HepG2 (cell line): ENCODE results near the gene NEURL4. TPM values are rescaled to one million over a fixed set of nuclear protein-coding genes. Genes with fewer than 3 reads are reported as not detected.

Experiments
- ATAC-seq: fragments of 200-7000 bp; cut with Tn5 transposase; 3 replicates; pipeline ENCODE4 v1.9.1; 2020; ENCODE audit warnings: mild to moderate bottlenecking, moderate library complexity
- BruUV-seq: library from RNA; stranded (reverse); fragments of 400-500 nt; replicated peaks from 2 replicates; lab custom pipeline; 2021; lab: Mats Ljungman, UMichigan
- CTCF ChIA-PET: fragments of 300-600 bp; formaldehyde crosslinking; extraction: SDS; loops from one replicate; lab custom pipeline; 2021; ENCODE audit warnings: low total read pairs, inconsistent platforms, low intra/inter-chr PET ratio; lab: Yijun Ruan, JAX
- POLR2A ChIA-PET: fragments of 350-600 bp; sonication (Branson Sonifier 250); formaldehyde crosslinking; loops from one replicate; lab custom pipeline; 2020; ENCODE audit warnings: antibody characterized with exemption, inconsistent platforms; lab: Yijun Ruan, JAX
- DNase-seq: peaks from one replicate; pipeline ENCODE4 v3.0.0-alpha.2; 2015; ENCODE audit warnings: low spot score
- FAIRE-seq: peaks from 3 replicates; lab custom pipeline; 2011; peaks lifted over from hg19 to GRCh38; lab: Jason Lieb, UNC
- H2AFZ ChIP-seq: one replicate; pipeline ENCODE4 v1.6.1; 2011; ENCODE audit warnings: low read length, inconsistent platforms
- H3K27ac ChIP-seq: fragments of 300-600 bp; 3 replicates; pipeline ENCODE4 v1.8.0; 2011; ENCODE audit warnings: mixed run types, mild to moderate bottlenecking, mixed read lengths, low read length, inconsistent platforms; ENCODE audit not compliant: insufficient read depth; ENCODE audit errors: extremely low read length
- H3K27me3 ChIP-seq, 2 experiments: fragments of 200-600 bp in 1 of 2; 2 replicates in 1 of 2; 3 replicates in 1 of 2; pipeline versions ENCODE4 v1.6.0 to v1.8.0; 2011; ENCODE audit warnings: low read length in 2 of 2, mild to moderate bottlenecking in 2 of 2, moderate library complexity in 2 of 2, inconsistent platforms in 1 of 2; ENCODE audit not compliant: insufficient read depth in 2 of 2, control insufficient read depth in 1 of 2
- H3K36me3 ChIP-seq, 2 experiments: fragments of 200-600 bp in 1 of 2; replicated peaks in 1 of 2; 2 replicates in 1 of 2; 3 replicates in 1 of 2; pipeline versions ENCODE4 v1.5.1 to v1.8.0; 2011; ENCODE audit warnings: low read length in 2 of 2, inconsistent platforms in 1 of 2; ENCODE audit not compliant: insufficient read depth in 2 of 2, control insufficient read depth in 1 of 2
- H3K4me1 ChIP-seq: 2 replicates; pipeline ENCODE4 v1.5.1; 2012; ENCODE audit warnings: low read length, inconsistent platforms; ENCODE audit not compliant: insufficient read depth
- H3K4me2 ChIP-seq: 2 replicates; pipeline ENCODE4 v1.6.0; 2011; ENCODE audit warnings: low read depth, low read length, inconsistent platforms
- H3K4me3 ChIP-seq, 3 experiments: fragments of 200-600 bp in 1 of 3; sonication (generic), shearing (Covaris generic) in 1 of 3; replicated peaks in 1 of 3; 2 replicates each; pipeline ENCODE4 v1.5.1; 2011 to 2016; ENCODE audit warnings: low read length in 3 of 3, inconsistent platforms in 2 of 3, low read depth in 2 of 3, mild to moderate bottlenecking in 2 of 3, control low read depth in 1 of 3, mixed read lengths in 1 of 3; ENCODE audit not compliant: insufficient read depth in 1 of 3
- H3K79me2 ChIP-seq: one replicate; pipeline ENCODE4 v1.6.1; 2011; ENCODE audit warnings: low read length, inconsistent platforms; ENCODE audit not compliant: insufficient read depth
- H3K9ac ChIP-seq: 2 replicates; pipeline ENCODE4 v1.6.0; 2011; ENCODE audit warnings: mild to moderate bottlenecking, low read depth, low read length, inconsistent platforms; ENCODE audit not compliant: insufficient read depth
- H3K9me3 ChIP-seq: 2 replicates; pipeline ENCODE4 v1.5.1; 2012; ENCODE audit warnings: mild to moderate bottlenecking, low read length
- H4K20me1 ChIP-seq: 2 replicates; pipeline ENCODE4 v1.6.0; 2011; ENCODE audit warnings: inconsistent platforms, mild to moderate bottlenecking, low read length, moderate library complexity; ENCODE audit not compliant: insufficient read depth
- AGO2 ChIP-seq: fragments of 200-400 bp; formaldehyde crosslinking; optimal IDR thresholded peaks from 2 replicates; pipeline ENCODE3; 2017; ENCODE audit warnings: mild to moderate bottlenecking, low read depth, low read length, moderate library complexity
- ARNTL ChIP-seq: sonication (generic); formaldehyde crosslinking; IDR thresholded peaks from 2 replicates; pipeline ENCODE4 v1.4.0; 2020; ENCODE audit warnings: mild to moderate bottlenecking, missing genetic modification reagents
- FOXO4 ChIP-seq: sonication (generic); formaldehyde crosslinking; conservative IDR thresholded peaks from 2 replicates; pipeline ENCODE4 v1.8.1; 2023; ENCODE audit warnings: missing genetic modification reagents
- GATAD1 ChIP-seq: IDR thresholded peaks from 2 replicates; pipeline ENCODE4 v1.6.1; 2016; ENCODE audit warnings: missing genetic modification reagents, missing compliant biosample characterization
- IRF9 ChIP-seq: sonication (generic); formaldehyde crosslinking; IDR thresholded peaks from 2 replicates; pipeline ENCODE4 v1.8.0; 2022; ENCODE audit warnings: missing genetic modification reagents, mild to moderate bottlenecking, borderline replicate concordance
- MXD3 ChIP-seq: IDR thresholded peaks from 2 replicates; pipeline ENCODE4 v1.6.1; 2016; ENCODE audit warnings: mild to moderate bottlenecking, missing biosample characterization, missing genetic modification reagents
- TOPORS ChIP-seq: sonication (generic); formaldehyde crosslinking; IDR thresholded peaks from 2 replicates; pipeline ENCODE4 v1.8.0; 2023; ENCODE audit warnings: mild to moderate bottlenecking, missing genetic modification reagents
- ZBTB10 ChIP-seq: sonication (generic); formaldehyde crosslinking; IDR thresholded peaks from 2 replicates; pipeline ENCODE4 v1.4.0; 2020; ENCODE audit warnings: missing genetic modification reagents, borderline replicate concordance
- ZBTB39 ChIP-seq: sonication (generic); formaldehyde crosslinking; IDR thresholded peaks from 2 replicates; pipeline ENCODE4 v1.5.0; 2020; ENCODE audit warnings: missing genetic modification reagents
- WGBS: methylation state at CpG from one replicate; pipeline ENCODE4 v1.1.6; 2017; ENCODE audit warnings: low lambda C conversion rate; 5-methylcytosine and 5-hydroxymethylcytosine counted together
- in situ Hi-C: cut with HindIII; loops from 2 replicates; pipeline ENCODE4 v1.10.0; 2017; ENCODE audit warnings: low pct_unique_long_range_greater_than_20kb; ENCODE audit not compliant: extremely low pct_ligation_motif_present
- intact Hi-C: fragments of 100-400 bp; cut with micrococcal nuclease; formaldehyde crosslinking; loops from one replicate; pipeline ENCODE4 v1.10.0; 2022; ENCODE audit not compliant: unreplicated experiment
- polyA plus RNA-seq, 8 experiments: library from polyadenylated mRNA; depleted of rRNA in 3 of 8; stranded (reverse) in 7 of 8; unstranded in 1 of 8; fragments of >200 nt; fragmentation: Illumina TruSeq in 4 of 8; extraction: Trizol in 4 of 8; gene quantifications; 2 replicates each; pipeline versions ENCODE4 v1.2.1 to v1.2.3, GENCODE V29; 2011 to 2016; ENCODE audit warnings: low read depth in 4 of 8, missing spikeins in 1 of 8, mixed read lengths in 1 of 8; ENCODE audit not compliant: insufficient read depth in 1 of 8
- total RNA-seq, 5 experiments: library from RNA; depleted of rRNA; stranded (reverse); fragments of >200 nt; fragmentation: Illumina TruSeq; extraction: Trizol; gene quantifications; 2 replicates each; pipeline ENCODE4 v1.2.3, GENCODE V29; 2016; ENCODE audit warnings: low read depth in 1 of 5

NEURL4 gene
- total and polyA plus RNA-seq, 2 of the 13 experiments (the other 11 are each of a cell fraction or from before 2014, with no cell fraction given), result 14.8 to 15.7 TPM

- Histone ChIP-seq H3K4me3 (peak overlapping the region; percentile 64 to 88 (median 87)), H3K4me2 (peak overlapping the region; percentile 90), H3K36me3 (no peaks in the 10 kb centered on the region), H3K4me1 (peaks cover 51% of the 10 kb centered on the region), H3K27me3 (peaks cover 0 to 5% of the 10 kb centered on the region in 2 experiments; a peak in 2 of 5 replicates), H3K27ac (peak overlapping the region; percentile 95), H3K9me3 (no peaks in the 10 kb centered on the region), H4K20me1 (peaks cover 13% of the 10 kb centered on the region; the same call in 1 of the 2 replicates), H3K79me2 (no peaks in the 10 kb centered on the region), H3K9ac (peak overlapping the region; percentile 95), H2AFZ (no peak overlapping the region)
- 0 out of 2 replicates have a peak, but pooled peaks have one; percentile 5 for TF ChIP-seq ARNTL
- 0 out of 2 replicates have a peak, but pooled peaks have one; percentile 5 for TF ChIP-seq IRF9 (CRISPR knock-in tag)
- 0 out of 2 replicates have a peak, but pooled peaks have one; percentile 15 for TF ChIP-seq FOXO4
- TF ChIP-seq MXD3 (CRISPR knock-in tag), result no peak
- TF ChIP-seq TOPORS (CRISPR knock-in tag), result no peak
- TF ChIP-seq ZBTB39 (CRISPR knock-in tag), result 0 out of 2 replicates have a peak, but pooled peaks have one; percentile 10
- peak; percentile 3 for TF ChIP-seq AGO2
- no peak for TF ChIP-seq GATAD1 (CRISPR knock-in tag)
- peak; percentile 66; the same call in 1 of the 2 replicates for TF ChIP-seq ZBTB10 (CRISPR knock-in tag)
- no peak for FAIRE-seq
- no peak for ATAC-seq
- intact Hi-C loops, result loop anchor here (5.0 to 10.0 kb wide), 2 partner anchors 212 to 305 kb away; partner anchors contain the start of gene SENP3
- no peak for DNase-seq
- CTCF ChIA-PET, result no interaction called here
- POLR2A ChIA-PET, result interaction anchor here (1.6 to 7.0 kb wide), 2 partner anchors 23 to 51 kb away, joined by 4 to 44 read pairs; partner anchors contain the start of genes NEURL4 and TMEM256
- in situ Hi-C loops, result no loop called here
- WGBS, result 19% methylated on average over 10 of the region's 10 CpGs
- BruUV-seq, result TSS peak; percentile 56
Observed at GRCh38 chr17:7352503-7352889, 23.4 kb upstream of the NEURL4 start.
